Esophagus mucosa (tissue), 1 donor: ENCODE measurements around the gene MRPL18. TPM values are rescaled to one million over a fixed set of nuclear protein-coding genes. Genes with fewer than 3 reads are reported as not detected.
"Not testable (repeated sequence)": the region's sequence is repeated elsewhere in the genome, so short reads cannot be mapped to it uniquely, and the experiment has no call there.

Experiments
- ATAC-seq: fragments of 200-7000 bp; cut with Tn5 transposase; one replicate; pipeline ENCODE4 v1.9.1; 2020
- total RNA-seq: library from RNA; stranded (reverse); gene quantifications from one replicate; pipeline ENCODE4 v1.2.4, GENCODE V29; 2023
- donor health status: DM: yes; HTN: yes; CAD: no.

The MRPL18 gene
- total RNA-seq, 1 donor from 2014 or later: 53.9 TPM

DNA sequence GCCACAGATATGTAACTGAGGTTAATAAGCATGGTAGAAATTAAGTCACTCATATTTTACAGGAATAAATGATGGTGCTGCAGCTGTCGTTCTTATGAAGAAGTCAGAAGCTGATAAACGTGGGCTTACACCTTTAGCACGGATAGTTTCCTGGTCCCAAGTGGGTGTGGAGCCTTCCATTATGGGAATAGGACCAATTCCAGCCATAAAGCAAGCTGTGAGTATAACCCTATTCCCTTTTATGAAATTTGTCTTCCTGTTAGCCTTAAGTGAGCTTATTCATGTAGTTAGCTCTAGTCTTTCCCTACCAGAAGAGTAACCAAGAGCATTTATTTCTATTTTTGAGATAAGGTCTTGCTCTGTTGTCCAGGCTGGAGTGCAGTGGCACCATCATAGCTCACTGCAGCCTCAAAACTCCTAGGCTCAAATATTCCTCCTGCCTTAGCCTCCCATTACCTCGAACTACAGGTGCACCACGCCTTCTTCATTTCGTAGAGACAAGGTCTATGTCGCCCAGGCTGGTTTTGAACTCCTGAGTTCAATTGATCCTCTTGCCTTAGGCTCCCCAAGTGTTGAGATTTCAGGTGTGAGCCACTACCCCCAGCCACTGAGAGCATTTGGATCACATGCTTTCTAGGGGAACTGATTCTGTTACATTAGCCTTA is 12.9 kb upstream of the MRPL18 start:
- ATAC-seq: no peak

DNA sequence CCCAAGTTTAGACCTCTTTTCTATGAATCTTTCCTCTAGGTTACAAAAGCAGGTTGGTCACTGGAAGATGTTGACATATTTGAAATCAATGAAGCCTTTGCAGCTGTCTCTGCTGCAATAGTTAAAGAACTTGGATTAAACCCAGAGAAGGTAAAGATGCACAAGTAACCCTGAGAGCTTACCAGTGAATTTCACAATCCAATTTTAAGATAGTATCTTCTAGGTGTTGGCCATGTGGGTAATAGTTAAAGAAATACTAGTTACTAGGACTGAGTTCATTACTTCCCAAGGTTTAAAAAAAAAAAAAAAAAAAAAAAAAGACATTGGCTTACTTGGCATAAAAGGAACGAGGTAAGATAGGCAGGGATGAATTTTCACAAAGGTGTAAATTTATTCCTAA is 12.1 kb upstream of the MRPL18 start:
- ATAC-seq: no peak

- ATAC-seq: no peak
These were observed 11.6 kb upstream of the MRPL18 start for GRCh38 chr6:159778542-159779103.

- ATAC-seq: no peak
These were observed 2.0 kb upstream of the MRPL18 start for GRCh38 chr6:159788276-159788675.

- ATAC-seq: no peak
These were observed 1.4 kb upstream of the MRPL18 start for GRCh38 chr6:159788753-159789376.

GRCh38 chr6:159789377-159790148 is 704 bp upstream of the MRPL18 start, which contains the start of gene TCP1:
Gene TCP1 (minus strand): TSS chr6:159789602. CDS start chr6:159789468, 134 bp downstream.
- peak; percentile 95 for ATAC-seq

DNA sequence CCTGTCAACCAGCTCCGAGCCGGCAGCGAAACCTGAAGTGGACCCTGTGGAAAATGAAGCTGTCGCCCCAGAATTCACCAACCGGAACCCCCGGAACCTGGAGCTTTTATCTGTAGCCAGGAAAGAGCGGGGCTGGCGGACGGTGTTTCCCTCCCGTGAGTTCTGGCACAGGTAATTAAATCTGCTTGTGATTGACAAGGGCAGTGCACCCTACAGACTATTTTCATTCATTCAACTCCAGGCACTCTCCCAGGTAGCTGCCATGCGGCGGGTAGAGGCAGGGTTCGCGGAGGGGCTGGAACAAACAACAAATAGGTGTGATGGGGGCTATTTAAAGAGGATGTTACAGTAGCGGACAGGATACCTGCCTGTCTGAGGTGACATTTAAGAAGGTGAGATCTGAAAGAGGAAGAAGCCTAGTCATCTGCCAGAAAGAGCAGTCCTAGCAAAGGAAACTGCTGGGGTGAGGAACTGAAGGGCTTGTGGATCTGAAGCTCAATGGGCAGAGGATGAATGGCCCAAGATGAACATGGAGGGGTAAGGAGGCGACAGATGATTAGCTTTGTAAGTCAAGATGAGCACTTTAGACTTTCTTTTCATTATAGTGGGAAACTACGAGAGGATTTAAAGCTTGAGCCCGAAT is 810 bp downstream of the MRPL18 start:
- ATAC-seq: no peak

DNA sequence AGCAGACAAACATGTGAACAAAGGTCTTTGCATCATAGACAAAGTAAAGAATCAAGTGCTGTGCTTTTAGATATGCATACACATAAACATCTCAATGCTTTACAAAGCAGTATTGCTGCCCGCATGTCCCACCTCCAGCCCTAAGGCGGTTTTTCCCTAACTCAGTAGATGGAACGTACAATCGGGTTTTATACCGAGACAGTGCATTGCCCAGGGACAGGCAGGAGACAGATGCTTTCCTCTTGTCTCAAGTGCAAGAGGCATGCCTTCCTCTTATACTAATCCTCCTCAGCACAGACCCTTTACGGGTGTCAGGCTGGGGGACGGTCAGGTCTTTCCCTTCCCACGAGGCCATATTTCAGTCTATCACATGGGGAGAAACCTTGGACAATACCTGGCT is 4.7 kb downstream of the MRPL18 start:
- ATAC-seq: not testable (repeated sequence)

- no peak for ATAC-seq
These were observed 7.3 kb downstream of the MRPL18 start for GRCh38 chr6:159797554-159797953.

- peak; percentile 10 for ATAC-seq
These were observed 10.0 kb downstream of the MRPL18 start, which contains the start of gene PNLDC1 for GRCh38 chr6:159800141-159800865. Gene PNLDC1 (plus strand): TSS chr6:159800276. CDS start chr6:159800308, 32 bp downstream.

DNA sequence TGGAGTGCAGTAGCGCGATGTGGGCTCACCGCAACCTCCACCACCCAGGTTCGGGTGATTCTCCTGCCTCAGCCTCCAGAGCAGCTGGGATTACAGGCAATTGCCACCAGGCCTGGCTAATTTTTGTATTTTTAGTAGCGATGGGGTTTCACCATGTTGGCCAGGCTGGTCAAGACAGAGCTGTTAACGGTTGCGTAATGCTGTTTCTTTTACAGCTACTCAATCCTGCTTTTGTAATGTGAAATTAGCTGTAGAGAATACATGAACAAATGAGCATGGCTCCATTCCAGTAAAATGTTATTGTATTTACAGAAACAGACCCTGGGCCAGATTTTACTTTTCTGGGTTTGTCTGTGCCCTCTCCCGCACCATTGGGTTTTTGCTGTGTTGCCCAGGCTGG is 11.7 kb downstream of the MRPL18 start:
- no peak for ATAC-seq

DNA sequence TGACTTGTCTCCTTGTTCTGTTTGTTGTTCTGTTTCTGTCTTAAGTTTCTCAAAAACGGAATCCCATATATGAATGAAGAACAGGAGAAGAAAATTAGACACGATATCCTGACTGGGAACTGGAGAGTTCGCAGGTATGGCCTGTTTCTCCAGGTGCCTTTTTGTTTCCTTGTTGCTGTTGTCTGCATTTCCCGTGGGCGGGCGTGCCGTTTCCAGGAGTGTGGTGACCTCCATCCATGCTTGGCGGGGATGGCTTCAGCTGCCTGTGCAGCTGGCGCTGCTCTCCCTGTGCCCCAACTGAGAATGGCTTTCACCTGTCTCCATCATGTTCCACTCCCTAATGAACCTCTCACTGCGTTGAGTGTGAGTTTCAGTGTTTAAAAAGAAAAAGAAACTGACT is 14.2 kb downstream of the MRPL18 start:
- ATAC-seq: peak; percentile 27

DNA sequence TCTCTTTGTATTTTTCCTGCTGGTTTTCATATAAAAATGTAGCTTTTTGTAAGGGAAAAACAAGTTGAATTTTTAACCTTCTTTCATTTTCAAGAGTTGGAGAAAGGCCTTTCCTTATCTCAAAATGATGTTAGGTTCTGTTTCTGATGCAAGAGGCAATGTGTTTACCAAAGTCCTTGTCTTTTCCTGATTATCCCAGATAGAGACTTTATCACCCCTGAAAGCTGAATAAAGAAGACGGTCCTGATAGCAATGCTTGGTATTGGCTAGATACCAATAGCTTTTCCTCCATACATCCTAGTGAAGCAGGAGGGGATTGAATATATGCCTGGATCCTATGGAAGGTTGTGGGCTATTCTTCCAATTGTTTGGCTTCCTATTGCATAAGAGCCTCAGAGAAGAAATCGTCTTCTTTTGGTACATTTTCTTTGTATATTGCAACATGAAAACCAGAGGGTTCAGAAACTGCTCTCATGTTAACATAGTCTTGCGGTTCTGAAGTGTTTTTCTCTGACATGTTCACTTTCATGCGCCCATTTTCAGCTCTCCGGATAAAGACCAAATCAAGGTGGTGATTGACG is 15.3 kb downstream of the MRPL18 start:
- ATAC-seq: no peak

DNA sequence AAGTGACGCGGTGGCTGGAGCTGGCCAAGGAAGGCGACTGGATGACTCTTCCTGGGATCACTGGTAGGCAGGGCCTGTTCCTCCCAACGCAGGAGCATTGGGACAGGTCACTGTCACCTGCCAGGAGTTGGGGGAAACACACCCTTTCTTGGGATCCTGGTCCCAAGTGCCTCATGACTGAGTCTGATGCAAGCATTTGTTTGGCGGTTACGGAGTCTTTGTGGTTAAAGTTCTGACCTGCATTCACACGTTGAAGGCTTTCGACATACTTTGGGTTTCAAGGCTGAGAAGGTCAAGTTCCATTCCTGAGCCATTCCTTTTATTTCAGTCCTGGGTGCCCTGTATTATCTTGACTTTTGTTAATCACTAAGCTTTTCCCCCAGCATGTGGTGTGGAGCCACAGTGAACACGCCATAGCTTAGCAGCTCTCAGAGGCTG is 15.8 kb downstream of the MRPL18 start:
- no peak for ATAC-seq

- ATAC-seq: peak; percentile 93
These were observed 17.0 kb downstream of the MRPL18 start for GRCh38 chr6:159807150-159807858.

DNA sequence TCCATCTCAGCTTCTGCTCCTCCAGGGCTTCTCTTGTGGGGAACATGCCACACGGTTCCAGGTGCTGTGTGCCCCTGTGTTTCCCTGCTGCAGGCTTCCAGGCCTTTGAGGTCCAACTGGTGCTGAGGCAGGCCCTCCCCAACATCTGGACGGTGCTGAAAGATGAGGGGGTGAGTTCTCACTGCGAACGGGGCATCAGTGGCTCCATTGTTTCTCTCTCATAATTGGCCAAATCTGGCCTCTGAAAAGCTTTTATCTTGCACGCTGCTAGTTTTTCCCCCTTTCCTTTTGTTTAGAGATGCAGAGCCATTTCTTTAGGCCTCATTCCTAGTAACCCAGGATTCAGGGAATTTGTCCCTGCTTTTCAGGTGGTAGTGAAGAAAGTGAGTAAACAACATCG is 18.4 kb downstream of the MRPL18 start:
- ATAC-seq: no peak

DNA sequence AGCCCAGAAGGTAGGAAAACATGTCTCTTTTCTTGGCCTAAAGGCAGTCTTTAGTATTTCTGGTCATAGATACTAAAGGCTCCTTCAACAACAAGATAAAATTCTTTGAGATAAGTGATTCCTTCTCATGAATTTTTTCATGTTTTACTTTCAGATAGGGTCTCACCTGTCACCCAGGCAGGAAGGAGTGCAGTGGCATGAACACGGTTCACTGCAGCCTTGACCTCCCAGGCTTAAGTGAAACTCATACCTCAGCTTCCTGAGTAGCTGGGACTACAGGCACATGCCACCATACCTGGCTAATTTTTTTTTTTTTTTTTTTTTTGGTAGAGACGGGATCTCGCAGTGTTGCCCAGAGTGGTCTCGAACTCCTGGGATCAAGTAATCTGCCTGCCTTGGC is 18.9 kb downstream of the MRPL18 start:
- ATAC-seq: no peak

GRCh38 chr6:159813781-159814180 is 23.5 kb downstream of the MRPL18 start:
- ATAC-seq: no peak

- no peak for ATAC-seq
These were observed 25.1 kb downstream of the MRPL18 start for GRCh38 chr6:159815410-159815809.

DNA sequence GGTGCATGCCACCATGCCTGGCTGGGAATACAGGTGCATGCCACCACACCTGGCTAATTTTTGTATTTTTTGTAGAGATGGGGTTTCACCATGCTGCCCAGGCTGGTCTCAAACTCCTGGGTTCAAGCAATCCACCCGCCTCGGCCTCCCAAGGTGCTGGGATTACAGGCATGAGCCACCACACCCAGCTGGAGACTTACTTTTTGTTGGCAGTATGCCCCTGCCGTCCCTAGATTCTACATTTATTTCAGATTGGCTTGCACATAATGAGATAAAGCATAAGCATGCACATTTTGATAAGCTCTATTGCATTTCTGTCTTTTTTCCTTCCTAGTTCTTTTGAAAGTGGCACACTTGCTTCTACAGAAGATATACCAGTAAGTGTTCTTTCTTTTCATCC is 26.5 kb downstream of the MRPL18 start:
- ATAC-seq: not testable (repeated sequence)
